ENCODE results near the gene HSD17B2.
"Not testable (repeated sequence)": the region's sequence is repeated elsewhere in the genome, so short reads cannot be mapped to it uniquely, and the experiment has no call there.

HSD17B2 gene, protein sequence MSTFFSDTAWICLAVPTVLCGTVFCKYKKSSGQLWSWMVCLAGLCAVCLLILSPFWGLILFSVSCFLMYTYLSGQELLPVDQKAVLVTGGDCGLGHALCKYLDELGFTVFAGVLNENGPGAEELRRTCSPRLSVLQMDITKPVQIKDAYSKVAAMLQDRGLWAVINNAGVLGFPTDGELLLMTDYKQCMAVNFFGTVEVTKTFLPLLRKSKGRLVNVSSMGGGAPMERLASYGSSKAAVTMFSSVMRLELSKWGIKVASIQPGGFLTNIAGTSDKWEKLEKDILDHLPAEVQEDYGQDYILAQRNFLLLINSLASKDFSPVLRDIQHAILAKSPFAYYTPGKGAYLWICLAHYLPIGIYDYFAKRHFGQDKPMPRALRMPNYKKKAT

DNA sequence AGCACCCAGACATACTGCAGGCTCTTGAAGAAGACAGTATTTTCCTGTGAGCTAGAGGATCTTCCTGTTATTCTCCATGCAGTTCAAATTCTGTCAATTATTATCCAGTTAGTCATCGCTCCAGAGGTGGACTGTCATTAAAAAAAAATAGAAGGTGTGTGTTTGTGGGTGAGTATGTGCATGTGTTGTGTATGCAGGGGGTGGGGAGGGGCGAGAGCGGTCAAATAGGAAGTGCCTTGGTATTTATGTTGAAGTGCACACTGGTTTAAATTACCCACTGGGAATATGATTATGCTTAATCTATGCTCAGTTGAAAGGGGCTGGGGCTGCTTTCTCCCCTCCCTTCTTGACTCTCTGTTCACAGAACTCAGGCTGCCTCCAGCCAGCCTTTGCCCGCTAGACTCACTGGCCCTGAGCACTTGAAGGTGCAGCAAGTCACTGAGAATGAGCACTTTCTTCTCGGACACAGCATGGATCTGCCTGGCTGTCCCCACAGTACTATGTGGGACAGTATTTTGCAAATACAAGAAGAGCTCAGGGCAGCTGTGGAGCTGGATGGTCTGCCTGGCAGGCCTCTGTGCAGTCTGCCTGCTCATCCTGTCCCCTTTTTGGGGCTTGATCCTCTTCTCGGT lies at the start of gene HSD17B2:
TSS of gene HSD17B2 (plus strand) at position 273 of the 632 bp plus-strand sequence. CDS start at position 445, 172 bp downstream.
- DNase-seq = no peak

DNA sequence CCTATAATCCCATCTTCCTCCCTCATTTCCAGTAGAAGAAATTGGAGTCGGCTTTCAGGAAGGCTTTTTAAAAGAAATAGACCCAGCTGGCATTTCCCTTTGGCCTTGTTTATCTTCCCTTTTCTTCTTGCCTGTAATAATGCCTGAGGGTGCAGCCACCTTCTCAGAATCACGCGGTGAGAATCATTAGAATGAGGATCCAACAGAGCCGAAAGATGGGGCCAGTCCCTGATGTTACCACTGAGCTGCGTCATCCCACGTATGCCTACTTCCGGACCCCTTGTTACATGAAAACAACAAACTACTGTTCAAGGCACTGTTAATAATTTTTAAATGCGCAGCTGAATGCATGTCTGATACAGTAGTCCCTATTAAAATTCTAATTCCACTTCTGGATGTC lies 47.9 kb upstream of the HSD17B2 start:
- no peak for DNase-seq

DNA sequence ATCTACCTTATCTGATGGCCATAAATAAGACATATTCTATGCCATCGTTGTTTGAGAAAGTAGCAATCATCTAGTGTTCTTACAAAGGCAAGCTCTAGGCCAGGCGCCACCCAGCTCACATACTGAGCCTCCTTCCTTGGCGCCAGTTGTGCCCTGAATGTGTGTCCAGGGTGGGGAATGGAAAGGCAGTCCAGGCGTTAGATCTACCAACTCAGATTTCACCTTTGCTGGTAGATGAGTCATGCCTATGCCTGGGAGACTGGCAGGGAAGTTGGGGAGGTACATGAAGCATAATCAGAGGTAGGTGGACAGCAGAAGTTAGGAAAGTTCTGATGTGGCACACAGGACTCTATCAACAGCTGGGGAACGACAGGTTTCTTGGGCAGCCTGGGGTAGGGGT lies 47.3 kb upstream of the HSD17B2 start:
- no peak for DNase-seq

DNA sequence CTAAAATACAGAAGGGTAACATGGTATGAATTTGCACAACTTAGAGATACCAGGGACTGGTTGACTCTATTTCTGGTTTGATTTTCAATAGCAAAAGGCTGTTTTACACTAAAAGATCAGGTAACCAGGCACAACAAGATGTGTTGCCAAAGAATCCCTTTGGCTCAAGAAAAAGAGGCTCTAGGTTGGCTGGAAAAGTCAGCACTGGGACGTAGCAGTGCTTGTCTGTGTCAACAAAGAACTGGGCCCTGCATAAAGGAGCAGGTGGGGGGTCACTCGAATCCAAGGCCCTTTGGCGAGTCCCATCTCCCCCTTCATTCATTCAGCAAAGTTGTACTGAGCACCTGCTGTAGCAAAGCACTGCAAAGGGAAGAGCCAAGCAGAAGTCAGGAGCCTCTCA lies 42.2 kb upstream of the HSD17B2 start:
- DNase-seq = no peak

DNA sequence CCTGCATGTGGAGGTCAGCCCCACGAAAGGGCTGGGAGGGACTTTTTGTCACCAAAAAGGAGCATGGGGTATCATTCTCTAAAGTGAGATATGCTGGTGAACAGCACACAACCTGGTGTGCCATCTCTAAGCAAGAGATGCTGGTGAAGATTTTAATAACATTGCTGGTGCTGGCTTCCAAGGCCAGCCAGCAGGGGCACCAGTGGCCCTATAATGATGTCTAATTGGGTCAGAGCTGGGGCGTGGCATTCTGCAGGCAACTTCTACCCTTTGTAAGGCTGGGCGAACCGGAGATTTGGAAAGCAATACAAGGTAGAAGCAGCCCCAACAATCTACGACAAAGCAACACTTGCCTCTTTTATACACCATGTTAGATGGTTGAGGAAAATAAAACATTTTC lies 40.6 kb upstream of the HSD17B2 start:
- no peak for DNase-seq

DNA sequence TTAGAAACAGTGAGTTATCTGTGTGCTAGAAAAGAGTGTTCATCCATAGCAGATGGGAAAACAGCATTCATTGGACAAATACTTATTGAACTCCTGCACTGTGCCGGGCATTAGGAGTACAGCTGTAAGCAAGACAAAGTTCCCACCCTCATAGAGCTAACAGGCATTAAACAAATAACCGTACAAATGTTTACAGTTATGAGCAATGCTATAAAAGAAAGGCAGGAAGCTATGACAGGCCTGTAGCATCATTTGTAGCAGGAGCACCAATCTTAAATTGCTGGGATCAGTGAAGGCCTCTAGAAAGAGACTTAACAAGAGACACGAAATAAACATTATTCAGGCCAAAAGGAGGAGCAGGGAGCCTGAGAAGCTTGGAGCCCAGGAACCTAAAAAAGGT lies 39.4 kb upstream of the HSD17B2 start:
- no peak for DNase-seq

DNA sequence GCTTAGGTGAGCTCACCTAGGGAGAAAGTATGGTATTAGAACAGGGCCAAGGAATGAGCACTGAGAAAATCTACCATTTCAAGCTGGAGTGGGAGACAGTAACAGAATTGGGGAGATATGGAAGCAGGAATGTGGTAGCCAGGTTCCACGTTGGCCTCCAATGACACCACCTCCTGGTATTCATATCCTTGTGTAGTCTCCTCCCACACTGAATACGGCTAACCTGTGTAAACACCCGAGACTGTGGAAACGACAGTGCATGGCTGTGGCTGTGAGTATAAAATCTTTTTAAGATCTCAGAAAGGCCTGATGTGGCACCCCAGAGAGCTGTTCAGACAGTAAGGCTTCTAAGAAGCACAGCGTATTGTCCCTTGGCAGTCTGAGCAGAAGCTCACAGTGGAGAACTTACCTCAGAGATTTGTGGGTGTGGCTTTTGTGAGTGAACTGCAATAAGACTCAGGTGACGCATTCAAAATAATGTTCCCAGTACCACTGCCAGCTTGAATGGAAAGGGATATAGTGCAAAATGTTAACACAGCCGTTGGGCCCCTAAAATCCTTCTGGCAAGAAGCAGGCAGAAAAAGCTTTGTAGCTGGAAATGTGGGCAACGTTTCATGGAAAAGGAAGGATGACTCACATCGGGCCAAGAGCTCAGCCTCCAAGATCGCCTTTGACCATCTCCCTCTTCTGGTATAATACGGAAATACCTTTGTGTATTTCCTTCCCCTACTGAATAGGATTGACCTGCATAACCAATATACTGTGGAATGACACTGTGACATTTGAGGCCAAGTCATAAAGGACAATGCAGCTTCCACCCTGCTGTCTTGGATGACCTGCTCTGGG lies 38.2 kb upstream of the HSD17B2 start:
- DNase-seq = no peak

DNA sequence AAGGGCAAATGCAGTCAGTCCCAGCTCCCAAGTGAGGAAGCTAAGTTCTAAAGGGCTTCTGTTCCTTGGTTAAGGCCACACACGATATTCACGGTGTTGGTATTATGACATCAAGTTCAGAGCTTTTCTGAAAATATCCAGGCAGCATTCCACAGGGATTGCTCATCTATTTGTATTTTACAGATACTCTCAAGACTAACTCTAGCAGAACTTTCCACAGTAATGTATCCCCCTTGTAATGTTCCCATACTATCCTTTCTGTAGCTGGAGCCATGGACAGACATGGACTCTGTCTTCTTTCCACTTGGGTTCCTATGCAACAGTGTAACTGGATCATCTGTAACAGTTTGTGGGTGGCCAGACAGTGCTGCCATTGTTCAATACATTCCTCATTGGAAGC lies 37.3 kb upstream of the HSD17B2 start:
- no peak for DNase-seq

DNA sequence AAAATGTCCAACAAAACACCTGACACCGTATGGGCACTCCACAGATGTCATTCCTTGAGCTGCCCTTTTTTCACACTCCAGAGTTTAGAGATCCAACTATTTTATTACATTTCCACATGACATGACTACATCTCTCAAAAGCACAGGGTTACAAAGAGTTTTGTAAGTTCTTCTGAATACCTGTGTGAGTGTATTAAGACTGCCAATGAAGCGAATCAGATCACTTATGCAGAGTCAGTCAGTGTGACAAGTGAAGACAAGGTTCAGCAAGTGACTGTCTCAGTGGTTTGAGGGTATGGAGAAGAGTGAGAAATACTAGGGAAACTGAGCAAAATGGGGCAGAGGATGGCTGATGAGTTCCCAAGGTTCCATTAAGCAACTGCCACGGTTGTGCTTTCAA lies 32.2 kb upstream of the HSD17B2 start:
- no peak for DNase-seq

DNA sequence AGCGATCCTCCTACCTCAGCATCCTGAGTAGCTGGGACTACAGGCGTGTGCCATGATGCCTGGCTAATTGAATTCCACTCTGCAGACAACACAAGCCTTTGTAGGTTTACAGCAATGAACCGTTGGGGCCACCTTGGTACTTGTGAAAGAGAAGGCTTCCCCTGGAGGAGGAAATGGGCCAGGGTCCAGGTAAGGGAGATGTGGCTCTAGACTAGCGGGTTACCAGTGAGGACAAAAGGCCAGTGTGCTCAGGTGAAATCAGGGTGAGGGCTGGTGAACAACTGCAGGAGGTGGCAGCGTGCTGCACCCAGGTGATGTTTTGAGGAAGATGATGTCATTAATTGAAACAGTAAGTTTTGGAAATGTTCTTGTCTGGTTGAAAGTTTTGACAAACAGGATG lies 30.5 kb upstream of the HSD17B2 start:
- no peak for DNase-seq

DNA sequence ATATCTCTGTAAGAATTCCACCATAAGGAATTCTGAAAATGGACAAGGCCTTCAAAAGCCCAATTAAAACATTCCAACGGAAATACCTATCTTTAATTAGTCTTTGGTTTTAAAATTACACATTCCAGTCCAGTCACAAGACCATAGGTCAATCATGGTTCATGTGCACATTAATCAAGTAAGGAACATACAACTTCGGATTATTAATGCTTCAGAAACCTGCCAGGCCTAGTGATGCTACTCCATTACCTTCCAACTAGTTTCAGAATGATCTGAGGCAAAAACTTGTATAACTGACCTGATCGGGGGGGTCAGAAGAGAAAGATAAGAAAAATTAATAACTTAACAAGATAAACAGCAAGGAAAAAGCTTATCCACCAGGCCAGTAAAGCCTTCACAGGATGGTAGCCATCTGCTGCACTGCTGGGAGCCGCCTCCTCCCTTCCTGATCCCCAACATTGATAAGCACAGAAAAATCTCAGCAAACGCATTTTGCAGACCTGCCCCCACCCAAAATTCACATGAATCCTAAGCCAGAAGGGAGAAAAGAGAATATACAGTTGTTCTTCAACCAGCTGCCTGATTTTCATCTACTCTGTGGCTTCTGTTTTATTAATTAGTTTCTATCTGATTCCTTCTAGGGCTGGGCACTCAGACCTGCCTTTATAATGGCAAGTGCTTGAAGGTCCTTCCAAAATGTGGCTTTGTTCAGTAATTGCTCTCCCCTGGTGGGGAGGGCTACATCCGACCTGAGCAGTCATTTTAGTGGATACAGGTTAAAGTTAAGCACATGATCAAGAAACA lies 29.8 kb upstream of the HSD17B2 start:
- DNase-seq = no peak

DNA sequence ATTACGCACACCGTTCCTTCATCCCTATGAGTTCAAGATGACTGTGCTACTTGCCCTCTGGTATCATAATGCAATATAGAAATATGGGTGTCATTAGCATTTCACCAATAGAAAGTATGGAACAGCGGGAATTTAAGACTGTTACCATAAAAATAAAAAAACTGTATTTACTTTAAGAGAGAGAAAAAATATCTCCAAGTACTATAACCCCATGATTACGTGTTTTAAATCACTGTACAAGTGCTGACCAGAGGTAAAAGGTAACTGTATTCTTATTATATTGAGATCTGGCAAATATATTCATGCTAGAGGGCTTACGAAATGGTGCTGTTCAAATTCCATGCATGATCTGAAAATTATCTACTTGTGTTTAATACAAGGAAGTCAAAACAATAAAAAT lies 29.0 kb upstream of the HSD17B2 start:
- DNase-seq = no peak

DNA sequence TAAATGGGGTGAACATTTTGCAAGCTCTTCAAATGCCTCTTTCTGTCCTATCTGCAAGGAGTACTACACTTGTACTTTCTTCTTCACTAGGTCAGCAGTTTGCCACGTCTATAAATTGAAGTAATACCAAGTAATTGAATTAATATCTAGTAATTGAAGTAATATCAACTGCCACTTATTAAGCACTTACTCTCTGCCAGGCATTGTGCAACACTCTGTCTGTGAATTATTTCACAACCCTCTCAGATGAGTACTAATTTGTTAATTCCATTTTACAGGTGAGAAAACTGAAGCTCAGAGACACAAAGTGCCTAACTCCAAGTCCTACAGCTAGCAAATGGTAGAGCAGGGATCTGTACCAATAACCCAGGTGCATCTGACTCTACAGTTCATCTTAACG lies 27.9 kb upstream of the HSD17B2 start:
- DNase-seq = no peak

DNA sequence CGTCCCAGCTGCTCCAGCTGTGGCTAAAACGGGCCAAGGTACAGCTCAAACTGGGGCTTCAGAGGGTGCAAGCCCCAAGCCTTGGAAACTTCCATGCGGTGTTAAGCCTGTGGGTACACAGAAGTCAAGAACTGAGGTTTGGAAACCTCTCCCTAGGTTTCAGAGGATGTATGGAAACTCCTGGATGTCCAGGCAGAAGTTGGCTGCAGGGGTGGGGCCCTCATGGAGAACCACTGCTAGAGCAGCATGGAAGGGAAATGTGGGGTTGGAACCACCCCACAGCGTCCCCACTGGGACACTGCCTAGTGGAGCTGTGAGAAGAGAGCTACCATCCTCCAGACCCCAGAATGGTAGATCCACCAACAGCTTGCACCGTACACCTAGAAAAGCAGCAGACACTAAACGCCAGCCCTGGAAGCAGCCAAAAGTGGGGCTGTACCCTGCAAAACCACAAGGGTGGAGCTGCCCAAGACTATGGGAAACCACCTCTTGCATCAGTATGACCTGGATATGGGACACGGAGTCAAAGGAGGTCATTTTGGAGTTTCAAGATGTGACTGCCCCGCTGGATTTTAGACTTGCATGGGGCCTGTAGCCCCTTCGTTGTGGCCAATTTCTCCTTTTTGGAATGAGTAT lies 26.0 kb upstream of the HSD17B2 start:
- DNase-seq = no peak

DNA sequence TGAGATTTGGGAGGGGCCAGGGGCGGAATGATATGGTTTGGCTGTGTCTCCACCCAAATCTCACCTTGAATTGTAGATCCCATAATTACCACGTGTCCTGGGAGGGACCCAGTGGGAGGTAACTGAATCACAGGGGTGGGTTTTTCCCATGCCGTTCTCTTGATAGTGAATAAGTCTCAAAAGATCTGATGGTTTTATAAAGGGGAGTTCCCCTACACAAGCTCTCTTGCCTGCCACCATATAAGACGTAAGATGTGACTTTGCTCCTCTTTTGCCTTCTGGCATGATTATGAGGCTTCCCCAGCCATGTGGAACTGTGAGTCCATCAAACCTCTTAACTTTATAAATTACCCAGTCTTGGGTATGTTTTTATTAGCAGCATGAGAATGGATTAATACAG lies 25.3 kb upstream of the HSD17B2 start:
- not testable (repeated sequence) for DNase-seq

DNA sequence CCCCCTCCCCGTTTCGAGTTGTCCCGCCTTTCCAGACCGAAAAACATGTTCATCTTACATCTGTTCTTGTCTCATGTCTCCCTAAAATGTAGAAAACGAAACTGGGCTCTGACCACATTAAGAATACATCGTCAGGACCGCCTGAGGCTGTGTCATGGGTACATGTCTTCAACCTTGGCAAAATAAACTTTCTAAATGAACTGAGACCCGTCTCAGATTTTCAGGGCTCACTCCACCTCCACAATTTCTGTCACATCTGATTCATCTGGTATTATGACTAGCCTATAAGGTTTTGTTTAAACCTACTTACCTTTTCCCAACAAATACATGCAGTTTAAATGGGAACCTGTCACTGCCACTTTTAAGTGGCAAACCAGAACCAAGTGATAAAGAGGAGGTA lies 24.4 kb upstream of the HSD17B2 start:
- DNase-seq = no peak

DNA sequence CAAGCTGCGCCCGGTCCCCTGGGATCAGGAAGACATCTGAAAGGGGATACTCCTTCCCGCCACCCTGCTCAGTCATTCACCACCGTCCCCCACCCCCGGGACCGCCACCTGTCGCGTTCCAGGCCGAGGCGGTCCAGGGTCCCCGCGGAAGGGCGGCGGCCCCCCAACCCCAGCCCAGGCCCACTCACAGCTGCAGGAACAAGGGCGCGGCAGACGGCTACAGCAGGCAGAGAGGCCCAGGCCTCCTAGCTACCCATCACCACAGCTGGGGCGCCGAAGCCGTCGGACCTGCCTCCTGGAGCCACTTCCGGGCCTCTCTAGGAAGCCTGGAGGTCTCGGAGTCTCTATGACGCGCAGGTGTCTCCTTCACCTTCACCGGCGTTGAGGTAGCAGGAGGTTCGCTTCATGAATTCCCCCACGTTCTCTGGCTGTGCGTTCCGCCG lies 23.8 kb upstream of the HSD17B2 start, which contains the start of gene SDR42E1:
TSS of gene SDR42E1 (minus strand) at position 272 of the 443 bp plus-strand sequence. CDS start 10,612 bp downstream, outside the sequence.
- peak; percentile 69 to 80 for DNase-seq

DNA sequence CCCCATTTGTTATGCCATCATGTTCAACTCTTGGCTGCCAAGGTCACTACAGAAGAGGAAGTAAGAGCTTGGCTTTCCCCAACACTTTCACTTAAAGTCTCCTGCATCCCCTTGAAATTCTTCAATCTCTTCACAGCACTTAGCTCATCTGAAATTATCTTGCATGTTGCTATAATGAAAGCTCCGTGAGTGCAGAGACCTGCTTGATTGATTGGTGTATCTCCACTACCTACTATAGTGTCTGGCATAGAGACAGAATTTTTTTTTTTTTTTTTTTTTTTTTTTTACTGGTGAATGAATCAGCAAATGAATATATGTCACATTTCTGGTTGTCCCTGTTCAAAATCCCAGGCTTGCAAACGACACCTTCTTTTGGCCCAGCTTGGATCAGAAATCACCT lies 21.9 kb upstream of the HSD17B2 start:
- no peak for DNase-seq

DNA sequence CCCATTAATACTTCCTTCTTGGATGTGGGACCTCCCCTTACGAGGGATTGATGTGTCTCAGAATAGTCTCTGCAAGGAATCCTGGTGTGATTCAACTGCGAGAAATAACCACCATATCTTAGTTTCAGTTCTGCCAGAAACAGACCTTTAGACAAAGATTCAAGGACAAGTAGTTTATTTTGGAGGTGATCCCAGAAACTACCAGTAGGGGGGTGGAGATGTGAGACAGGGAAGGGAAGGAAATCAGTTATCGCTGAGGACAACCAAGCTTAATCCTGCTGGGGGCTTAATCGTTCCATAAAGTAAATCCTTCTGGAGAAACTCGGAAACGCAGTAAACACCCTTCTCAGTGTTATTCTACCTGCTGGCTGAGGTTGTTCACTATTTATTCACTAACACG lies 18.8 kb upstream of the HSD17B2 start:
- no peak for DNase-seq

DNA sequence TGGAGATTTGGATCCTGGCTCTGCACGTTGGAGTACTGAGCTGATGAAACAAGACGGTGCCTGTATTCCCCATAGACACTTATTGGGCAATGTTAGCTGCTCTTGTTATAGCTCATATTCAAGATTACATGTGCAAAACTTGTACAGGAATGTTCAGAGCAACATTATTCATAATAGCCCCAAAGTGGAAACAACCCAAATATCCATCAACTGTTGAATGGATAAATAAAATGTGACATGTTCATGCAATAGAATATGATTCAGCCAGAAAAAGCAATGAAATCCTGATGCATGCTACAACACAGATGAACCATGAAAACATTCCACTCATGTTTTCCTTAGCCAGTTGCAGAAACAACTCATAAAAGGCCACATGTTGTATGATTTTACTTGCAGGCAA lies 18.1 kb upstream of the HSD17B2 start:
- DNase-seq = no peak

DNA sequence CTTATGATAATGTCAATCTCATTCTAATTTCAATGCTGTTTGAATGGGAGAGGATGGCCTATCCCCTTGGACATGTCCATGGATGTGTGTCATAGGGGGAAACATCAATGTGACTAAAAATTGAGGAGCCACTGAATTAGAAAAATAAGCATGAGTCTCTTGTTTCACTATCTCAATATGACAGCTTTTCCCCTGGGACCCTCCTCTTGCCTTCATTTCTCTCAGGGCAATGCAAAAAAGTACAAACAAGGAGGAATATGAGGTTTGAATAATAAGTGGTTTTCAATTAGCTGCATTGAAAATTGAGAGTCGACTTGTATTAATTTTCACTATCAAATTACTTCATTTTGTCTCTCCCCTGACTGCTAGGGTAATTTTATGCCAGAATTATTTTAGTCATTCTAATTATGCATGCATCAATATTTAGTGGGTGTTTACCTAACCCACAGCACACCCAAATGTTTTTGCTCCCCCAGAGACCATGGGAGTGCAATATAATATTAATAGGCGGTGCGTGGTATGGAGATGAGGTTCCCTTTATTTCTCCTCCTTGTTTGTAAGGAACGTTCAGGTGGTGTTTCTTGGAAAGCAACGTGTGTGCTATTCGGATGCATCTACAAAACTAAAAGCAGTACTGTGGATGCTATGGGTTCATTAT lies 17.0 kb upstream of the HSD17B2 start:
- no peak for DNase-seq

DNA sequence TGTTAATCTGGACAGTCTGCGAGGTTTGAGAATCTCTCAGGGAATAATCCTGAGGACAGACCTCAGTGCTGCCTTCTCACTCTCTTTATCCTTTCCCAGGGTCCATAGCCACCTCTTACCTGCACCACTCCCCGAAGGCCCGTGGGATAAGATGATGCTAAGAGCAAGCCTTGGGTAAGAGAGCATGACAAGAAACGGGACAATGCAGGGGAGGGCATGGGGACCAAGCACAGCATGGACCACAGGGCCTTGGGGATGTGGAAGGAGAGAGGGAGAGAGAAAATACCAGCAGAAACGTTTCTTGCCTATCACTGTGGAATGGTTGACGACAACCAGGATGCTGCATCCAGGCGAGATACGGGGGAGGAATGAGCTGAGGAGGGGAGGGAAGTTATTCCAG lies 15.5 kb upstream of the HSD17B2 start:
- no peak for DNase-seq
